Esophagus muscularis mucosa (tissue), 4 donors: Measurements from ENCODE around the gene CILP2. TPM values are rescaled to one million over a fixed set of nuclear protein-coding genes. Genes with fewer than 3 reads are reported as not detected.

ENCODE experiments used
- DNase-seq: peaks from one replicate; pipeline ENCODE4 v3.0.0-alpha.2; 2017; ENCODE audit errors: extremely low spot score
- H3K27ac ChIP-seq, 4 donors: fragments of 200-600 bp; sonication (generic); replicated peaks in 1 of 4; 1 replicate in 3 of 4; 2 replicates in 1 of 4; pipeline ENCODE4 v1.5.1; 2016 to 2019; ENCODE audit warnings: mild to moderate bottlenecking in 1 of 4
- H3K27me3 ChIP-seq, 4 donors: fragments of 200-600 bp; sonication (generic); one replicate each; pipeline versions ENCODE4 v1.5.1 to v1.6.0; 2016 to 2019
- H3K36me3 ChIP-seq, 4 donors: fragments of 200-600 bp; sonication (generic); one replicate each; pipeline ENCODE4 v1.5.1; 2016 to 2019
- H3K4me1 ChIP-seq, 4 donors: fragments of 200-600 bp; sonication (generic); one replicate each; pipeline ENCODE4 v1.5.1; 2016 to 2019
- H3K4me3 ChIP-seq, 4 donors: fragments of 200-600 bp; sonication (generic); 1 replicate in 2 of 4; 2 replicates in 2 of 4; pipeline ENCODE4 v1.5.1; 2016 to 2019; ENCODE audit warnings: mild to moderate bottlenecking in 4 of 4, moderate library complexity in 1 of 4
- H3K9me3 ChIP-seq, 4 donors: fragments of 200-600 bp; sonication (generic); 1 replicate in 3 of 4; 2 replicates in 1 of 4; pipeline ENCODE4 v1.5.1; 2016 to 2019
- CTCF ChIP-seq, 3 experiments: fragments of 200-600 bp in 2 of 3; fragments of 450-650 bp in 1 of 3; sonication (generic) in 2 of 3; IDR thresholded peaks; one replicate each; pipeline ENCODE4 v1.5.1; 2017 to 2019; ENCODE audit warnings: antibody characterized with exemption in 3 of 3, mild to moderate bottlenecking in 2 of 3, moderate library complexity in 1 of 3
- EP300 ChIP-seq: sonication (generic); formaldehyde crosslinking; IDR thresholded peaks from one replicate; pipeline ENCODE4 v1.6.1; 2017; ENCODE audit warnings: antibody characterized with exemption
- POLR2A ChIP-seq: fragments of 450-650 bp; IDR thresholded peaks from one replicate; pipeline ENCODE4 v1.6.1; 2017; ENCODE audit warnings: antibody characterized with exemption, moderate library complexity, mild to moderate bottlenecking, low read depth
- POLR2AphosphoS5 ChIP-seq, 2 donors: sonication (generic); formaldehyde crosslinking; IDR thresholded peaks; one replicate each; pipeline ENCODE4 v1.6.1; 2017; ENCODE audit warnings: antibody characterized with exemption in 2 of 2
- WGBS: methylation state at CpG from one replicate; pipeline ENCODE4 v1.1.5; 2018; 5-methylcytosine and 5-hydroxymethylcytosine counted together
- intact Hi-C: fragments of 100-400 bp; cut with DNase I; formaldehyde crosslinking; loops from one replicate; pipeline ENCODE4 v1.15.1; 2023
- total RNA-seq, 4 donors: library from RNA; depleted of rRNA; stranded (reverse); fragments of >200 nt; gene quantifications; one replicate each; pipeline versions ENCODE4 v1.1.0 to v1.2.1, GENCODE V29; 2016

Gene CILP2
- total RNA-seq, 4 donors from 2014 or later = 0.13 to 0.52 (median 0.29) TPM

GRCh38 chr19:19549804-19550464 lies 11.9 kb downstream of the CILP2 start:
- Histone ChIP-seq H3K27ac (no peak overlapping the region), H3K4me1 (peaks cover 0 to 13% (median 2%) of the 10 kb centered on the region in 4 donors), H3K27me3 (peaks cover 0 to 71% (median 0%) of the 10 kb centered on the region in 4 donors), H3K36me3 (no peaks in the 10 kb centered on the region), H3K9me3 (no peaks in the 10 kb centered on the region), H3K4me3 (no peak overlapping the region)
- no peak for DNase-seq
- TF ChIP-seq POLR2A (no peak), EP300 (no peak), CTCF (IDR thresholded peaks at IDR 0.05) (no peak), POLR2AphosphoS5 (IDR thresholded peaks at IDR 0.05) (no peak)
- intact Hi-C loops = no loop called here
- 81% methylated on average over 18 of the region's 23 CpGs for WGBS

DNA sequence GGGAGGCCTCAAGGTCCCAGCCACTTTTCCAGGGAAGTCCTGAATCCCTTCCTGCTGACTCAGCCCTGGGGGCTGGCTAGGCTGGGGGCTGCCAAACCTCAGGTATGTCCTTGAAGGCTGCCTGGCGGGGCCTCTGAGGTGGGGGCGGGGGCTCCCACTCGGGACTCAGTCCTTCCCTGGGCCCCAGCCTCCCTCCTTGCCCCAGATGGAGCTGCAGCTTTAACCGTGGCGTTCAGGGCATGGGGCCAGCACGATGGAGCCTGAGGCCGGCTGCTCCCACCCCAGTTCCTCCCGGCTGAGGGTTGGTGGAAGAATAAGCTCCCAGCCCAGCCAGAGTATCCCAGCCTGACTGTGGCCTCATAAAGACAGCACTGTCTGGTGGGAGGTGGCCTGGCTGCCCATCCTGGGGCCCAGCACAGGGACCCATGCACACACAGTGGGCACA lies 12.4 kb downstream of the CILP2 start:
- intact Hi-C loops = no loop called here
- Histone ChIP-seq H3K27ac (no peak overlapping the region), H3K36me3 (no peaks in the 10 kb centered on the region), H3K27me3 (peaks cover 0 to 68% (median 0%) of the 10 kb centered on the region in 4 donors), H3K4me3 (no peak overlapping the region), H3K9me3 (no peaks in the 10 kb centered on the region), H3K4me1 (peaks cover 0 to 13% (median 2%) of the 10 kb centered on the region in 4 donors)
- no peak for DNase-seq
- WGBS = no CpG with 5 or more reads among the region's 8 CpGs
- TF ChIP-seq POLR2A (no peak), EP300 (no peak), CTCF (IDR thresholded peaks at IDR 0.05) (no peak), POLR2AphosphoS5 (IDR thresholded peaks at IDR 0.05) (no peak)

GRCh38 chr19:19550972-19551852 lies 13.1 kb downstream of the CILP2 start:
- TF ChIP-seq POLR2AphosphoS5 (IDR thresholded peaks at IDR 0.05) (no peak), EP300 (no peak), POLR2A (no peak), CTCF (IDR thresholded peaks at IDR 0.05) (no peak)
- Histone ChIP-seq H3K36me3 (no peaks in the 10 kb centered on the region), H3K27me3 (peaks cover 0 to 62% (median 0%) of the 10 kb centered on the region in 4 donors), H3K4me3 (no peak overlapping the region), H3K27ac (no peak overlapping the region), H3K4me1 (peaks cover 0 to 13% (median 2%) of the 10 kb centered on the region in 4 donors), H3K9me3 (no peaks in the 10 kb centered on the region)
- no peak for DNase-seq
- WGBS = 79% methylated on average over 6 of the region's 10 CpGs
- intact Hi-C loops = no loop called here

DNA sequence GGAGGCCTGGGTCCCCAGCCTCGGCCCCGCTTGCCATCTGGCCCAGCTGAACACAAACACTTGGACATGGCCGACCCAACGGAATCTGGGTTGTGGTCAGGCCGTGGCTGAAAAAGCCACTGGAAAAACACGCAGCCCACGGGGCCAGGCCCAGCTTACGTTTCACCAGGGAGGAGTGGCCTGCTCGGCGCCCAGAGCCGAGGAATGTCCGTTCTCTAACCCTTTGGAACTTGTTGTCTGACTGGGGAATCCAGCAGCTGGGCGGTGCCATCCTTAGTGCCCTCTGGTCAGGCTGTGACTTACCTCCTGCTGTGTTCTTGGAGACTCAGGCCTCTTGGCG lies 13.8 kb downstream of the CILP2 start:
- intact Hi-C loops = no loop called here

More for the DNA sequence above, 13.8 kb downstream of the CILP2 start:
- no peak overlapping the region for H3K27ac ChIP-seq
- 69% methylated on average over 8 of the region's 14 CpGs for WGBS
- H3K36me3 ChIP-seq = no peaks in the 10 kb centered on the region
- H3K4me3 ChIP-seq = no peak overlapping the region
- no peak for DNase-seq
- TF ChIP-seq CTCF (IDR thresholded peaks at IDR 0.05) (no peak), POLR2A (no peak), POLR2AphosphoS5 (IDR thresholded peaks at IDR 0.05) (no peak), EP300 (no peak)
- H3K27me3 ChIP-seq = peaks cover 0 to 56% (median 0%) of the 10 kb centered on the region in 4 donors
- no peaks in the 10 kb centered on the region for H3K9me3 ChIP-seq
- peaks cover 0 to 13% (median 2%) of the 10 kb centered on the region in 4 donors for H3K4me1 ChIP-seq
